HG03135 (cell line): ENCODE measurements around the gene NTSR1.

Experiments
- ATAC-seq: cut with Tn5 transposase; IDR thresholded peaks from one replicate; pipeline ENCODE4 v1.9.1; 2021; ENCODE audit warnings: mild to moderate bottlenecking, moderate library complexity; ENCODE audit not compliant: unreplicated experiment

Gene NTSR1

DNA sequence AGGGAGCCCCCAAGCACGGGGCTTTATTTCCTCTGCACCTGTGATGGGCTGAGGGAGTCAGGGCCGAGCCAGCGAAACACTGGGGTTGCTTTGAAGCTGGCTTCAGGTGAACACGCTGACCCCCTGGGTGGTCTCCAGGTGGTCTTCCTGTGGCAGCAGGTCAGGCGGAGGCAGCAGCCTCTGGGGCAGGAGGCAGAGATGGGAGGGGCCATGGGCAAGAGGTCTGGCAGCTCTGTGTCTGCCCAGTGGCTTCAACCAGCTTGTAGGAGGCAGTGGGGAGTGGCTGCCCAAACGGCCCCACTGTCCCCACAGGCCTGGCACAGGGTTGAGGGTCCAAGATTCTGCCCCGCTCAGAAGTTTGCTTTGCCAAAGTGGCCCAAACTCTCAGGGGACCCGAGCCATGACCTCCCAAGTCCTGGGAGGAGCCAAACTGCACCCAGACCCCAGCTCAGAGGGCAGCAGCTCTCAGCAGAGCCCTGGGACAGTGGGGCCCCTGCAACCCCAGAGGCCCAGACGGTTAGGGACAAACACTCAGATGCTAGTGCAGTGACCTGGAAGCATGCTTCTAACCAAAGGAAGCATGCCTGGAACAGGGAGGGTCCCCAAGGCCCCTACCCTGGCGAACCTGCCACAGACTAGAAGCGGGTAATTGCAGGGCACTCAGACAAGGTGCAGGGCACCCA lies 15.3 kb downstream of the NTSR1 start:
- no peak for ATAC-seq

GRCh38 chr20:62724692-62725595 lies 16.3 kb downstream of the NTSR1 start:
- ATAC-seq = no peak

DNA sequence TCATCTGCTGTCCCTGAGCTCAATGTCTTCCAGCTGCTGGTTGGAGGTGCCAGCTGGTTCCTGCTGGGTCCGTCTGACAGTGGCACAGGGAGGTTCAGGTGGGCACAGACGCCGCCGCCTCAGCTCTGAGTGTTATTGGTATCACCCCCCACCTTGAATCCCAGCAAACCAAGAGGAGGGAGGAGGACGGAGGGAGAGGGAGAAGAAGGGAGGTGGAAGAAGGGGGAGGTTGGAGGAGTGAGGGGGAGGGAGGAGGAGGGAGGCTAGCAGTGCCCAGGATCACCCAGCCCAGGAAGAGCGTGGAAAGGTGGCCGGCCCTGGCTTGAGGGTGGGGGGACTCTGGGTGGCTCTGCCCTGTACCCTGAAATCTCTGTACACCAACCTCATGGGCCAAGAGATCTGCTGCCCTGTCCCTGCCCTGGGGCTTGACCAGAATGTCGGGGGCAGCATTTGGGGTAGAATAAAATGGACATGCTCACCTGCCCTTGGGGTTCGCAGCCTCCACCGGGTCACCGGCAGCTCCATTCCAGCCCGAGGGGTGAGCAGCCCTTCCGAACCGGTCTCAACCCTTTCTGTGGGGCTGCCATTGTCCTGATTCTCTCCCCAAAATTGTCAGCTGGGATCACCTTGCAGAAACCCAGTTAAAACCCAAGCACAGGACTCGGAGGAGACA lies 17.1 kb downstream of the NTSR1 start:
- ATAC-seq = no peak

GRCh38 chr20:62726276-62726675 lies 17.6 kb downstream of the NTSR1 start:
- no peak for ATAC-seq

DNA sequence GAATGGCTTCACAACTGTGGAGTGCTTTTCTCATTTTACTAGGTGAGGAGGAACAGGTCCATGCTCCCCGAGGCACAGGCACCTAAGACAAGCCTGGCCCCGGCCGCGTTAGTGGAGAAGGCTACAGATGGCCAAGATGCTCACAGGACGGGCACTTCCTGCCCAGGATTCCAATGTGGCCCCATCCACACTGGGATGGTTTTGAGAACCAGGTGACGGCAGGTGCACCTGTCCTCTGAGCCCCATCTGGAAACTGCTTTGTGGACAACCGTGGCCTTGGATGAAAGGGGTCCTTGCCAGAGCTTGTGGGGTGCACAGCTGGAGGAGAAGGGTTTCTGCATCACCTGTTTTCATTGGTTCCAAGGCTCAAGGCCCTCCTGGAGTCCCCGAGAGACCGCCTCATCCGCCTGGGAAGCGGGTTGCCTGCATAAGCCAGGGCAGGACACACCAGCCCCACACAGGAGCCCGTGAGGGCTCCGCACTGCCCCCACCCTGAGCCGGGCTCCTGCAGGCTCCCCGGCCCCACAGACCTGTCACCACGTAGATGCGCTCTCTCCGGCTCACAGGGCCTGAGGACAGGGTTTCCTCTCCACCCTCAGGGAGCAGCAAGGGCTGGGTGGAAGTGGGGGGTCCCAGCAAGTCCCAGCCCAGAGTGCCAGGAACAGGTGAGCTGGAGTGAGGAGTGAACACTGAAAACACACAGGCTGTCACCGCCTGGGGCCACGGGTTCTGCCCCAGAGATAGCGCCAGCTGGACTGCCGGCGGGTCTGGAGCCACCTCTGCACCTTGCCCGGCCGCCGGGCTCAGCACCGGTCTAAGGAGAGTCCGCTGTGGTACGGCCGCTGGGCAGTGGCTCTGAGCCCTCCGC lies 18.3 kb downstream of the NTSR1 start:
- no peak for ATAC-seq

GRCh38 chr20:62727584-62728027 lies 19.0 kb downstream of the NTSR1 start:
- no peak for ATAC-seq

- ATAC-seq = no peak
These were observed 19.6 kb downstream of the NTSR1 start for GRCh38 chr20:62728028-62728780.

DNA sequence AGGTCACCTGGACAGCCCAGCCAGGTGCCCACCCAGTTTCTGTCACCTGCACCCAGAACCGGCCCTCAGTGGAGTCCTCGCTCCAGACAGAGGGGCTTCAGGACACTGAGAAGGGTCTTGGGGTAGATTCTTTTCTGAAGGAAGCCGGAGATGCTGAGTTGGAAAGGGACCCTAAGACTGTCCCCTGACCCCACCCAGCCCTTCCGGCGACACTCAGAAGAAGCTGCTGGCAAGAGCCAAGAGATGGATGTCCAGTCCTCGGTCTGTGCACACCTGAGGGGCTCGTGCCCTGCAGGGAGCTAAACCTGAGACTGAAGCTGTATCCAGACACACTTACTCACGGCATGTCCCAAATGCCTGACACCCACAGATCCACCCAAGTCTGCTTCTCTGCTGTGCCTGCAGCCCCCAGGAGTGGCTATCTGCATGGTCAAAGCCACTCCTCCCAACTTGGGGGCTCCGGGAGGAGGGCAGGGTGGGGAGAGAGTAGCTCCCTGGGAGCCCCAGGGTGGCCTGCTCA lies 20.2 kb downstream of the NTSR1 start:
- ATAC-seq = no peak

DNA sequence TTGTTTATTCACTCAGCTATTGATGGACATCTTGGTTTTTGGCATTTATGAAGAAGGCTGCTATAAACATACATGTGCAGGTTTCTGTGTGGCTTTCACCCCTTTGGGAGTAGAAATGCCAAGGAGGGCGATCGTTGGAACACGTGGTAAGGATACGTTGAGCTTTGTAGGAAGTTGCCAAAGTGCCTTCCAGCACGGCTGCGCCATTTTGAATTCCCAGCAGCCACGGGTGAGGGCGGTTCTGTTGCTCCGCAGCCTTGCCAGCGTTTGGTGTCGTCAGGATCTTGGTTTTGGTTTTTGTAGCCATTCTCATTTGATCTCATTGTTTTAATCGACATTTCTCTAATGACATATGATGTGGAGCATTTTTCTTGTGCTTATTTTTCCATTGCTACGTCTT lies 21.8 kb downstream of the NTSR1 start:
- ATAC-seq = no peak

DNA sequence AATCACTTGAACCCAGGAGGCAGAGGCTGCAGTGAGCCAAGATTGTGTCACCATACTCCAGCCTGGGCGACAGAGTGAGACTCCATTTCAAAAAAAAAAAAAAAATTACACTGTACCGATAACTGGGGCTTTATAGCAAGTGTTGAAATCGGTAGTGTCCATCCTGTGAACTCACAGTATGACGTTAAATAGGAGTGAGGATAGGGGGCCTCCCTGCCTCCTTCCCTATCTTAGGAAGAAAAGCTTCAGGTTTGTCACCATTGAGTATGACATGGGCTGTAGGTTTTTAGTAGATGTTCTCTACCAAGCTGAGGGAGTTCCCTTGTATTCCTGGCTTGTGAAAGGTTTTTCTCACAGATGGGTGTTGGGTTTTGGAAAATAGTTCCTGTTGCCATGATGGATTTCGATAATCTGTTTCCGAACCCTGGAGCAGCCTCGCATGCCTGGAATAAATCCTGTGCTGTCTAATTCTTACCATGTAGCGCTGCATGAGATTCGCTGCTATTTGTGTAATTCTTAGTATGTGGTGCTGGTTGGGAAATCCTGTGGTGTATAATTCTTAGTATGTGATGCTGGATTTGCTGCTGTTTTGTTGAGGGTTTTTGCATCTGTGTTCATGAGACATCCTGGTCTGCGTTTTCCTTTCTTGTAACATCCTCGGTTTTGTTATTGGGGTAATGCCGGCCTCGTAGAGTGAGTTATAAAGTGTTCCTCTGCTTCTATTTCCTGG lies 23.6 kb downstream of the NTSR1 start:
- ATAC-seq = no peak

DNA sequence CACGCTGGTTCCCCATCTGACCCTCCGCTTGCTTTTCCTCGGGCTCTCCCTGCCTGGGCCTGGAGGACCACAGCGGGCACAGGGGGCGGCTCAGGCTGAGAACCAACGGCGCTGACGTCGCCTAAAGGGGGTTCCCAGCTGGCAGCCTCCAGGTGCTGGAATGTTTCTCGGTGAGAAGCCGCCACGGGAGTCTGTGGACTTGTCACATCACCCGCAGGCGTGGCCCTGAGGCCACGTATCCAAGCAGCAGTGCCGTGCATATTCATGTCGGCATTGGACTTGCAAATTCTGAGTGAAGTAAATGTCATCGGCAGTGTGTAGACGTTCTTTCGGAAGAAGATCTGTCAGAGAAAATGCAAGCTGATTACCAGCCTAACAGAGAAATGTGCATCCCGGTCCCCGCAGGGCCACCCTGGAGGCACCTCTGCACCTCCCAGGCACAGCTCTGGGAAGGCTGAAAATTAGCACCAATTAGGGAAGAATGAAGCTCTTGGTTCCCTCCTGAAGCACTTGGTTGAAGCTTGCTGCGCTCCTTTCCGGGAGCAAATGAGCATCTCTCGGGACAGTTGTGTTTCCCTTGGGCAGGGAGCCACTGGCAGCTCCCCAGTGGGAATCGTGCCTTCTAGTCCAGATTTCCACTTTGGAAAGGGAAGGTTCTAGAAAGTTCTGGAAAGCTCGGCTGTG lies 24.3 kb downstream of the NTSR1 start:
- ATAC-seq = no peak

GRCh38 chr20:62733526-62733842 lies 24.8 kb downstream of the NTSR1 start:
- no peak for ATAC-seq

GRCh38 chr20:62733891-62734290 lies 25.3 kb downstream of the NTSR1 start:
- no peak for ATAC-seq

DNA sequence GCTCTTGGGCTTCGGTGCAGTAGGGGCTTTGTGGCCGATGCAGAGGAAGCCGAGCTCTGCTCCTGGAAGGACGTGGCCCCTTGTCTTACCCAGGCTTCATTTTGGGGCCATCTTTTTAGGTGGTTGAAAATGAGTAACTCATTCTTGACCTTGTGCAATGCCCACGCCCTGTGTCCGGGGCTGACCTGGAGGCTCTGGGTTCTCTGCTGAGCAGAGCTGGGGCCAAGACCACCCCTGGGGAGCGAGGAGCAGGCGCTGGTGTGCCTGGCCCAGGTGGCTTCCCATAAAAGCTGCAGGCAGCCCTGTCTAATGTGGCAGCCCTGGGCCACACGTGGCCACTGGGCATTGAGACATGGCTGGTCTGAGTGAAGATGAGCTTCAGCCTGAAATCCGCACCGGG lies 25.7 kb downstream of the NTSR1 start:
- ATAC-seq = no peak

DNA sequence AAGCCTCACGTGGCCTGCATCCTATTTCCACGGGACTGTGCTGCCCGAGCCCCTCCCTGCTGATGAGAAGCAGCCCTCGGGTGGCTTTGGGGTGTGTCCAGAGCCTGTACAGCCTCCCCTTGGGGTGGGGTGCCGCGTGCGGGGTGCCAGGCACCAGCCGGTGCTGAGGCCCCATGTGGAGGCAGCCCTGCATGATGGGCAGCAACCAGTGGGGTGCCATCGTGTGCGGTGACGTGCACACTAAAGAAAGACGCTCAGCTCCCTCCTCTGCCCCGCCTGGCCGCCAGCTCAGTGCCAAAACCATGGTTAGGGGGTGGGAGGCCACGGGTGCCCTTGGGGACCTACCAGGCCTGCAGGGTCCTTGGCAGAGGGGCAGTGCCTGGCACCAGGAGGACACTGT lies 26.2 kb downstream of the NTSR1 start:
- no peak for ATAC-seq

DNA sequence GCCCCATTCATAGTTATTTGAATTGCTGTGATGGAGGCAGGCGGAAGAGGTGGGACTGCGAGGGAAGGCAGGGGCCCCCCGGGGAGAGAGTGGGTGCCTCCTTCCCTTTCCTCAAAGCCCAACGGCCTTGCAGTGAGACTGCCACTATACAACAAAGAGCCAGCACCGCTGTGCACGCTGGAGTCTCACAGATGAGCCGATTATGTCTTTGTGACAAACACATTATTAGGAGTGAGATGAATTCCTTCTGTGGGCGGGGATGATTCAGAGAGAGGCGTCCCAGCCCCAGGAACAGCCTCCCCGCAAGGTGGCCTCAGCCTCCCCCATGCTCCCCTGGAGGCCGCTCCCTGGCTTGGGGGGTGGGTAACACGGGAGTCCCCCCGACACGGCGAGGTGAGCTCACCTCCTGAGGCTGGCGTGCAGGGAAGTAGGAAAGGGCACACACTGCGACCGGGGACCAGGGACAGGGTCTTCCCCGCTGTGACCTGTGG lies 26.7 kb downstream of the NTSR1 start:
- no peak for ATAC-seq

GRCh38 chr20:62736026-62736406 lies 27.4 kb downstream of the NTSR1 start:
- ATAC-seq = no peak

DNA sequence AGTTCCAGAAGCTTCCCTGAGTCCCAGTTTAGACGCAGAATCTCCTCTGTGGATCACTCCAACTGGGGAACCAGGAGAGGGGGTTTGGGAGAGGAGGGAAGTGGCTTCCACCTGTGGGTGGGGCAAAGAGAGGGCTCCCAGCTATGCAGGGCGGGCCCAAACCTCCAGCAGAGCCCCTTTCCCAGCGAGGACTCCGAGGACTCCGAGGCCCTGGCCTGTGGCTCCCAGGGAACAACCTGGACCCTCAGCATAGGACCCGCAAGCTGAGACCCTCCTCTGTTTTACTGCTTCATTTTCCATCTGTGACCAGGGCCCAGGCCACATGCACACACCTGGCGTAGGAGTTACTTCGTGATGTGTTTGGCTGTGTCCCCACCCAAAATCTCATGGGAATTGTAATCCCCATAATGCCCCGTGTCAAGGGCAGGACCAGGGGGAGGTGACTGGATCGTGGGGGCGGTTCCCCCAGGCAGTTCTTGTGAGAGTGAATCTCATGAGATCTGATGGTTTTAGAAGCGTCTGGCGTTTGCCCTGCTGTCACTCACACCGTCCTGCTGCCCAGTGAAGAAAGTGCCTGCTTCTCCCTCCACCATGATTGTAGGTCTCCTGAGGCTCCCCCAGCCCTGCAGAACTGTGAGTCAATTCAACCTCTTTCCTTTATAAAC lies 27.9 kb downstream of the NTSR1 start:
- ATAC-seq = no peak
